Lower lobe of right lung (tissue), 2 donors: ENCODE measurements around the gene MPZL1. TPM values are rescaled to one million over a fixed set of nuclear protein-coding genes. Genes with fewer than 3 reads are reported as not detected.

Experiments
- ATAC-seq, 2 donors: fragments of 200-7000 bp; cut with Tn5 transposase; one replicate each; pipeline ENCODE4 v1.9.1; 2020 to 2022; ENCODE audit warnings: mild to moderate bottlenecking in 2 of 2, moderate library complexity in 2 of 2
- DNase-seq: peaks from one replicate; pipeline ENCODE4 v3.0.0-alpha.2; 2020
- H3K27ac ChIP-seq: fragments of 200-600 bp; one replicate; pipeline ENCODE4 v1.8.0; 2022
- H3K27me3 ChIP-seq: fragments of 200-600 bp; one replicate; pipeline ENCODE4 v1.8.0; 2022; ENCODE audit warnings: low read depth
- H3K36me3 ChIP-seq: fragments of 200-600 bp; one replicate; pipeline ENCODE4 v1.8.0; 2022; ENCODE audit warnings: mild to moderate bottlenecking
- H3K4me1 ChIP-seq: fragments of 200-600 bp; one replicate; pipeline ENCODE4 v1.8.0; 2022
- H3K4me3 ChIP-seq: fragments of 200-600 bp; one replicate; pipeline ENCODE4 v1.8.0; 2022; ENCODE audit warnings: mild to moderate bottlenecking
- H3K9me3 ChIP-seq: fragments of 200-600 bp; one replicate; pipeline ENCODE4 v1.8.0; 2022
- CTCF ChIP-seq: fragments of 200-600 bp; IDR thresholded peaks from one replicate; pipeline ENCODE4 v1.8.0; 2022; ENCODE audit warnings: antibody characterized with exemption, mild to moderate bottlenecking
- intact Hi-C: fragments of 100-400 bp; cut with DNase I; formaldehyde crosslinking; loops from one replicate; pipeline ENCODE4 v1.11.0; 2022
- total RNA-seq: library from RNA; stranded (reverse); fragmentation: NEBNext Ultra II Directional; extraction: Animal tissue kit (Norgen Biotek cat#: 25700); gene quantifications from one replicate; pipeline ENCODE4 v1.2.1, GENCODE V29; 2021
- donor health status: DM: no; HTN: yes; CAD: no; lungs with severe emphysema.

MPZL1 gene
- total RNA-seq, 1 donor from 2014 or later = 85.9 TPM

- DNase-seq = no peak
- H3K36me3 ChIP-seq = no peaks in the 10 kb centered on the region
- no peak overlapping the region for H3K4me3 ChIP-seq
- no peaks in the 10 kb centered on the region for H3K27me3 ChIP-seq
- H3K27ac ChIP-seq = no peak overlapping the region
- no peak for ATAC-seq
- no peaks in the 10 kb centered on the region for H3K9me3 ChIP-seq
- intact Hi-C loops = no loop called here
- no peaks in the 10 kb centered on the region for H3K4me1 ChIP-seq
- TF ChIP-seq CTCF = no peak
These were observed 110.9 kb downstream of the MPZL1 start for GRCh38 chr1:167832693-167833092.

- no peak overlapping the region for H3K27ac ChIP-seq
- intact Hi-C loops = no loop called here
- no peak for ATAC-seq
- no peaks in the 10 kb centered on the region for H3K9me3 ChIP-seq
- H3K36me3 ChIP-seq = no peaks in the 10 kb centered on the region
- TF ChIP-seq CTCF = no peak
- no peak overlapping the region for H3K4me3 ChIP-seq
- DNase-seq = no peak
- H3K4me1 ChIP-seq = no peaks in the 10 kb centered on the region
- no peaks in the 10 kb centered on the region for H3K27me3 ChIP-seq
These were observed 112.1 kb downstream of the MPZL1 start for GRCh38 chr1:167833904-167834303.

GRCh38 chr1:167836197-167836596 is 114.4 kb downstream of the MPZL1 start:
- no peaks in the 10 kb centered on the region for H3K4me1 ChIP-seq
- ATAC-seq (no peak), DNase-seq (no peak)
- TF ChIP-seq CTCF = no peak
- H3K9me3 ChIP-seq = no peaks in the 10 kb centered on the region
- intact Hi-C loops = no loop called here
- H3K36me3 ChIP-seq = no peaks in the 10 kb centered on the region
- H3K27ac ChIP-seq = no peak overlapping the region
- no peaks in the 10 kb centered on the region for H3K27me3 ChIP-seq
- H3K4me3 ChIP-seq = no peak overlapping the region

- intact Hi-C loops = no loop called here
These were observed 115.5 kb downstream of the MPZL1 start for GRCh38 chr1:167837326-167837725.

DNA sequence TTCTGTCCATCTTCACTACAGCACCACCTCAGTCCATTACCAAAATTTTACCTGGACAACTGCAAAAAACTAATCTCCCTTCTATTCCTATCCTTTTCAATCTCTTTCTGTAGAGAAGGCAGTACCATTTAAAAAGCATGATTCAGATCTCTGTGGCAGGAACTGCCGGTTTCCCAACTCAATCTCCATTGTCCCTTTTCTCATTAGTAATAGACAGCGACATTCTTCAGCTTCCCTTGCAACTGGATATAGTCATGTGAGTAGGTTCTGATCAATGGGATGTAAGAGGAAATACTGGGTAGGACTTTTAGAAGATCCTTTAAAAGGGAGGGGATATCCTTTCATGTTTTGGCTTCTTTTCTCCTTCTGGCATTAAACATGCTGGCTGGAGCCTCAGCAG is 117.2 kb downstream of the MPZL1 start:
- no peak for DNase-seq
- no peak for TF ChIP-seq CTCF
- no peak overlapping the region for H3K27ac ChIP-seq
- intact Hi-C loops = no loop called here
- H3K27me3 ChIP-seq = no peaks in the 10 kb centered on the region
- no peak overlapping the region for H3K4me3 ChIP-seq
- no peaks in the 10 kb centered on the region for H3K36me3 ChIP-seq
- H3K9me3 ChIP-seq = no peaks in the 10 kb centered on the region
- no peak for ATAC-seq
- H3K4me1 ChIP-seq = no peaks in the 10 kb centered on the region

More at GRCh38 chr1:167837326-167837725, 115.5 kb downstream of the MPZL1 start:
- H3K27ac ChIP-seq = no peak overlapping the region
- no peaks in the 10 kb centered on the region for H3K27me3 ChIP-seq
- H3K36me3 ChIP-seq = no peaks in the 10 kb centered on the region
- H3K4me1 ChIP-seq = no peaks in the 10 kb centered on the region
- no peaks in the 10 kb centered on the region for H3K9me3 ChIP-seq
- no peak for TF ChIP-seq CTCF
- ATAC-seq (no peak), DNase-seq (no peak)
- no peak overlapping the region for H3K4me3 ChIP-seq

Other genes with a start within 250 kb of the MPZL1 start
- 8.7 TPM for gene CD247, start 203.5 kb upstream of the MPZL1 start, total RNA-seq
- gene CREG1, start 168.2 kb upstream of the MPZL1 start, total RNA-seq = 161 TPM
- gene RCSD1, start 91.8 kb upstream of the MPZL1 start, total RNA-seq = 20.7 TPM
- gene ADCY10, start 192.2 kb downstream of the MPZL1 start, total RNA-seq = 0.09 TPM
- 50.6 TPM for gene DCAF6, start 214.7 kb downstream of the MPZL1 start, total RNA-seq
- 49.6 TPM for gene MPC2, start 215.1 kb downstream of the MPZL1 start, total RNA-seq